GOT3 (cell line): ENCODE data around the gene KHDRBS2.

Source experiments
- DNase-seq: peaks from one replicate; lab custom pipeline; 2025; ENCODE audit warnings: mixed read lengths; lab: John Stamatoyannopoulos, UW

The KHDRBS2 gene

GRCh38 chr6:62285612-62286469 is at the start of gene KHDRBS2:
Gene KHDRBS2 (minus strand): TSS chr6:62286225.
- no peak for DNase-seq

GRCh38 chr6:62328607-62329006 is 42.6 kb upstream of the KHDRBS2 start:
- no peak for DNase-seq

GRCh38 chr6:62324834-62325233 is 38.8 kb upstream of the KHDRBS2 start:
- no peak for DNase-seq

GRCh38 chr6:62323818-62324431 is 37.9 kb upstream of the KHDRBS2 start:
- no peak for DNase-seq

GRCh38 chr6:62298745-62299392 is 12.8 kb upstream of the KHDRBS2 start:
- no peak for DNase-seq

GRCh38 chr6:62296541-62296940 is 10.5 kb upstream of the KHDRBS2 start:
- DNase-seq, result no peak

GRCh38 chr6:62288974-62289373 is 2.9 kb upstream of the KHDRBS2 start:
- DNase-seq, result no peak

GRCh38 chr6:62288562-62288961 is 2.5 kb upstream of the KHDRBS2 start:
- no peak for DNase-seq

- no peak for DNase-seq
These were observed 432 bp upstream of the KHDRBS2 start for GRCh38 chr6:62286470-62286843.

GRCh38 chr6:62284725-62285124 is 1.3 kb downstream of the KHDRBS2 start:
- DNase-seq, result no peak

- DNase-seq, result no peak
These were observed 2.1 kb downstream of the KHDRBS2 start for GRCh38 chr6:62283796-62284411.

GRCh38 chr6:62283365-62283764 is 2.7 kb downstream of the KHDRBS2 start:
- no peak for DNase-seq

- no peak for DNase-seq
These were observed 5.9 kb downstream of the KHDRBS2 start for GRCh38 chr6:62280099-62280498.

- DNase-seq, result no peak
These were observed 13.9 kb downstream of the KHDRBS2 start for GRCh38 chr6:62272114-62272513.

GRCh38 chr6:62265906-62266525 is 20.0 kb downstream of the KHDRBS2 start:
- no peak for DNase-seq

GRCh38 chr6:62262283-62262682 is 23.7 kb downstream of the KHDRBS2 start:
- DNase-seq, result no peak

- no peak for DNase-seq
These were observed 39.9 kb downstream of the KHDRBS2 start for GRCh38 chr6:62246087-62246486.

GRCh38 chr6:62236784-62237183 is 49.2 kb downstream of the KHDRBS2 start:
- no peak for DNase-seq

- no peak for DNase-seq
These were observed 56.8 kb downstream of the KHDRBS2 start for GRCh38 chr6:62229231-62229630.

- no peak for DNase-seq
These were observed 68.2 kb downstream of the KHDRBS2 start for GRCh38 chr6:62217866-62218265.

- DNase-seq, result no peak
These were observed 83.9 kb downstream of the KHDRBS2 start for GRCh38 chr6:62202078-62202477.

GRCh38 chr6:62192593-62192992 is 93.4 kb downstream of the KHDRBS2 start:
- DNase-seq, result no peak
